ENCODE measurements around the gene TMEM39B. TPM values are rescaled to one million over a fixed set of nuclear protein-coding genes. Genes with fewer than 3 reads are reported as not detected.

TMEM39B gene
- polyA plus RNA-seq, 1 donor, result 13.5 TPM

Other genes with a start within 250 kb of the TMEM39B start
- gene PTP4A2, start 134.6 kb upstream of the TMEM39B start, polyA plus RNA-seq (ENCODE audit: insufficient read length), result 194 TPM
- 123 TPM for gene KHDRBS1, start 59.1 kb upstream of the TMEM39B start, polyA plus RNA-seq (ENCODE audit: insufficient read length)
- gene KPNA6, start 35.1 kb downstream of the TMEM39B start, polyA plus RNA-seq (ENCODE audit: insufficient read length), result 23.4 TPM
- 28.5 TPM for gene TXLNA, start 106.7 kb downstream of the TMEM39B start, polyA plus RNA-seq (ENCODE audit: insufficient read length)
- 57.8 TPM for gene CCDC28B, start 127.7 kb downstream of the TMEM39B start, polyA plus RNA-seq (ENCODE audit: insufficient read length)
- 2.5 TPM for gene IQCC, start 132.7 kb downstream of the TMEM39B start, polyA plus RNA-seq (ENCODE audit: insufficient read length)
- gene DCDC2B, start 136.2 kb downstream of the TMEM39B start, polyA plus RNA-seq (ENCODE audit: insufficient read length), result 0.66 TPM
- 7.3 TPM for gene TMEM234, start 149.4 kb downstream of the TMEM39B start, polyA plus RNA-seq (ENCODE audit: insufficient read length)
- gene EIF3I, start 149.5 kb downstream of the TMEM39B start, polyA plus RNA-seq (ENCODE audit: insufficient read length), result 164 TPM
- gene FAM167B, start 174.3 kb downstream of the TMEM39B start, polyA plus RNA-seq (ENCODE audit: insufficient read length), result 4.0 TPM
- 0.35 TPM for gene LCK, start 178.3 kb downstream of the TMEM39B start, polyA plus RNA-seq (ENCODE audit: insufficient read length)
- gene HDAC1, start 219.1 kb downstream of the TMEM39B start, polyA plus RNA-seq (ENCODE audit: insufficient read length), result 40.1 TPM